Stomach smooth muscle (tissue), 2 donors: ENCODE results near the gene WRAP53.

Source experiments
- H3K27ac ChIP-seq: one replicate; pipeline ENCODE4 v1.7.0; 2013; ENCODE audit warnings: mild to moderate bottlenecking, low read length, inconsistent platforms
- H3K27me3 ChIP-seq, 2 donors: one replicate each; pipeline ENCODE4 v1.7.0; 2013; ENCODE audit warnings: low read length in 2 of 2; ENCODE audit not compliant: insufficient read depth in 2 of 2, control insufficient read depth in 1 of 2
- H3K36me3 ChIP-seq, 2 donors: one replicate each; pipeline ENCODE4 v1.7.0; 2013; ENCODE audit warnings: low read length in 2 of 2; ENCODE audit not compliant: control insufficient read depth in 2 of 2, insufficient read depth in 2 of 2
- H3K4me1 ChIP-seq: one replicate; pipeline ENCODE4 v1.7.0; 2013; ENCODE audit warnings: low read length; ENCODE audit not compliant: control insufficient read depth, insufficient read depth
- H3K4me3 ChIP-seq, 2 donors: one replicate each; pipeline ENCODE4 v1.7.0; 2013; ENCODE audit warnings: low read length in 2 of 2
- H3K9ac ChIP-seq, 2 donors: one replicate each; pipeline ENCODE4 v1.7.0; 2013; ENCODE audit warnings: low read length in 2 of 2, mild to moderate bottlenecking in 1 of 2
- H3K9me3 ChIP-seq, 2 donors: one replicate each; pipeline ENCODE4 v1.7.0; 2013; ENCODE audit warnings: low read length in 2 of 2; ENCODE audit not compliant: control insufficient read depth in 2 of 2
- donor health status: healthy.
- donor health status: Pancreatic carcinoma.

WRAP53 gene

DNA sequence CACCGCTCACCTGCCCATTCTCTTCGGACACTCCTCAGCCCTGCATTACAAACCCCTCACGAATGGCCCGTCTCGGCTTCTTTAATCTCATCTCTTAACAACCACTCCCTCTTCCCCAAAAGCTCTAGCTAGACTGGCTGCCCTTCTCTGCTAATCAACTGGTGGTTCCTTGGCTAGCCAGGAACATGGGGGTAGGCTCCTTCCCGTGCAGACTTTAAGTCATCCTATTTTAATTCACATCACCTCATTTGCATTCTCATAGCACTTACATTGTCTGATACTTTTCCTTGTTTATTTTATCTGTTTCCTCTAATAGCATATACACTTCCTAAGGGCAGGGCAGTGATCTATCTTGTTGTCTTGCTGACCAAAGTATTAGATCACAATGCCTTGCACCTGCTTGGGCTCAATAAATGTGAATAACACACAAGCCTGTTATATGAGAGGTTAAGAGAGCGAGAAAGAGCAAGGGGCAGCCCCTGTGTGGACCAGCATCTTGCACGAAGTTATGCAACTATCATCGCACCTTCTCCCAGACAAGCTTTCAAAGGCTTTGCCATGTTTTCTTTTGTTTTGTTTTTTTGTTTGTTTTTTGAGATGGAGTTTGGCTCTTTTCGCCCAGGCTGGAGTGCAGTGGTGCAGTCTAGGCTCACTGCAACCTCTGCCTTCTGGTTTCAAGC lies 10.7 kb upstream of the WRAP53 start:
- Histone ChIP-seq H3K27me3 (no peaks in the 10 kb centered on the region), H3K4me1 (no peaks in the 10 kb centered on the region), H3K4me3 (no peak overlapping the region), H3K27ac (no peak overlapping the region), H3K36me3 (peaks cover 19 to 20% of the 10 kb centered on the region in 2 donors), H3K9me3 (peaks cover 0 to 6% of the 10 kb centered on the region in 2 donors), H3K9ac (no peak overlapping the region)

DNA sequence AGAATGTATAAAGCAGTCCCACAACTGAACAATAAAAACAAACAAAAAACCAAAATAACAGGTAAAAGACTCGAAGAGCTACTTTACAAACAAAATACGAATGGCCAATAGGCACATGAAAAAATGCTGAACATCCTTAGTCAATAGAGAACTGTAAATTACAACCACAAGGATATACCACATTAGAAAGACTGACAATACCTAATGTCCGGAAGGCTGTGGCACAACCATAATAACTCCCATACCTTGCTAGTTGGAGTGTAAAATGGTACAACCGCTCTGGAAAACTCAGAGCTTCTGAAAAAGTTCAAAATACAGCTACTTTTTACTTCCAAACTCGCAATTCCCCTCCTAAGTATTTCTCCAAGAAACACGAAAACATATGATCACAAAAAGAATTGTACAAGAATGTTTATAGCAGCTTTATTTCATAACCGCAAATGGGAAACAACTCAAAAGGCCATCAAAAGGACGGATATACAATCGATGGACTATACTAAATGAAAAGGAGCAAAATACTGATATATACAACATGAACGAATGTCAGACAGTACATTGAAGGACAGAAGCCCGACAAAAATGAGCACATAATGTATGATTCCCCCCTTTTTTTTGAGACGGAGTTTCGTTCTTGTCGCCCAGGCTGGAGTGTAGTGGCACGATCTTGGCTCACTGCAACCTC lies 3.3 kb upstream of the WRAP53 start:
- H3K4me3 ChIP-seq = peak overlapping the region; percentile 99 to 100
- no peaks in the 10 kb centered on the region for H3K27me3 ChIP-seq
- H3K9ac ChIP-seq = peak overlapping the region; percentile 96 to 99
- H3K27ac ChIP-seq = peak overlapping the region; percentile 98
- H3K36me3 ChIP-seq = no peaks in the 10 kb centered on the region
- peaks cover 19% of the 10 kb centered on the region for H3K4me1 ChIP-seq
- no peaks in the 10 kb centered on the region for H3K9me3 ChIP-seq

DNA sequence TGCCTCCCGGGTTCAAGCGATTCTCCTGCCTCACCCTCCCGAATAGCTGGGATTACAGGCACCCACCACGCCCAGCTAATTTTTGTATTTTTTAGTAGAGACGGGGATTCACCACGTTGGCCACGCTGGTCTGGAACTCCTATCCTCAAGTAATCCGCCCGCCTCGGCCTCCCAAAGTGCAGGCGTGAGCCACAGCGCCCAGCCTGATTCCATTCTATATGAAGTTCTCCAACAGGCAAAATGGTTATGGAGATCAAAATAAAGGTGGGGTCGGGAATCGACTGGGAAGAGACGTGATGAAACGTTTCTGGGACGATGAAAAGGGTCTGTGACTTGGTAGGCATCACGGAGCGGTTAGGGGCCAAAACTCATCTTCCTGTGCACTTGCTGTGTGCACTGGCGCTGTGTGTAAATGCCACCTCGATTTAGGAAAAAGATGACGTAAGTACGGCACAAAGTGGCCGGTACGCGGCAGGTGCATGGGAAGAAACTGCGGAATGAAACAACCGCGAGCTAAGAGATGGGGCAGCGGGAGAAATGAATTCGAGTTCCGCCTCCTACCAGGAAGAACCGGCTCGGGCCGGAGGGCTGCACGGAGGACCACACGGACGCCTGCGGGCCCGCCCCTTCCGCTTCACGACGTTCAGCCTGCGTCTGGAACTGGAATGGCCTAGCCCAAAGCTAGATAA lies 2.6 kb upstream of the WRAP53 start:
- no peaks in the 10 kb centered on the region for H3K27me3 ChIP-seq
- no peaks in the 10 kb centered on the region for H3K9me3 ChIP-seq
- H3K36me3 ChIP-seq = no peaks in the 10 kb centered on the region
- peak overlapping the region; percentile 98 for H3K27ac ChIP-seq
- peak overlapping the region; percentile 96 to 99 for H3K9ac ChIP-seq
- H3K4me1 ChIP-seq = peaks cover 19% of the 10 kb centered on the region
- peak overlapping the region; percentile 99 to 100 for H3K4me3 ChIP-seq

DNA sequence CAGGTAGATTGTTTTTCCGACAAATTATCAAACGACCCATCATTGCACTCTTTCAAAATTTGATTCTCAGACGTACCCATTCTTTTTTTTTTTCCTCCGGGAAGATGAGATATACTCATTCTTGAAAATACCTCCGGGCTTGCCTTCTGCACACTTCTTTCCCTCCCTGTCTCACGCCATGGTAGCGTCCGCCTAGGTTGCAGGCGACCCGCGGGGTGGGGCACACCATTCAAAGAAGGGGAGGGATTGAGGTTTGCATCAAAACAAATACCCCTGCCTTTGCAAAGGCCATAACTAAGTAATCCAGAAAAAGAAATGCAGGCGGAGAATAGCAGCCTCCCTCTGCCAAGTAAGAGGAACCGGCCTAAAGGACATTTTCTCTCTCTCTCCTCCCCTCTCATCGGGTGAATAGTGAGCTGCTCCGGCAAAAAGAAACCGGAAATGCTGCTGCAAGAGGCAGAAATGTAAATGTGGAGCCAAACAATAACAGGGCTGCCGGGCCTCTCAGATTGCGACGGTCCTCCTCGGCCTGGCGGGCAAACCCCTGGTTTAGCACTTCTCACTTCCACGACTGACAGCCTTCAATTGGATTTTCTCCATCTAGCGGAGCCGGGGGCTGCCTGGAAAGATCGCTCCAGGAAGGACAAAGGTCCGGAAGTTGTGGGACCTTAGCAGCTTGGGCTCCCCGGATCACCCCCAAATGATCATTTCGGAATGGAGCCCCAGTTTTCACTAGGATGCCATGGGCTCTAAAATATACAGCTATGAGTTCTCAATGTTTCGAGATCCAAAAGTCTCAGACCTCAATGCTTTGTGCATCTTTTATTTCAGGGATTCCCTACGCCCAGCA lies 1.8 kb upstream of the WRAP53 start:
- H3K9me3 ChIP-seq = no peaks in the 10 kb centered on the region
- H3K4me1 ChIP-seq = peaks cover 19% of the 10 kb centered on the region
- H3K27me3 ChIP-seq = no peaks in the 10 kb centered on the region
- peak overlapping the region; percentile 99 to 100 for H3K4me3 ChIP-seq
- H3K27ac ChIP-seq = peak overlapping the region; percentile 98
- H3K36me3 ChIP-seq = no peaks in the 10 kb centered on the region
- peak overlapping the region; percentile 96 to 99 for H3K9ac ChIP-seq

DNA sequence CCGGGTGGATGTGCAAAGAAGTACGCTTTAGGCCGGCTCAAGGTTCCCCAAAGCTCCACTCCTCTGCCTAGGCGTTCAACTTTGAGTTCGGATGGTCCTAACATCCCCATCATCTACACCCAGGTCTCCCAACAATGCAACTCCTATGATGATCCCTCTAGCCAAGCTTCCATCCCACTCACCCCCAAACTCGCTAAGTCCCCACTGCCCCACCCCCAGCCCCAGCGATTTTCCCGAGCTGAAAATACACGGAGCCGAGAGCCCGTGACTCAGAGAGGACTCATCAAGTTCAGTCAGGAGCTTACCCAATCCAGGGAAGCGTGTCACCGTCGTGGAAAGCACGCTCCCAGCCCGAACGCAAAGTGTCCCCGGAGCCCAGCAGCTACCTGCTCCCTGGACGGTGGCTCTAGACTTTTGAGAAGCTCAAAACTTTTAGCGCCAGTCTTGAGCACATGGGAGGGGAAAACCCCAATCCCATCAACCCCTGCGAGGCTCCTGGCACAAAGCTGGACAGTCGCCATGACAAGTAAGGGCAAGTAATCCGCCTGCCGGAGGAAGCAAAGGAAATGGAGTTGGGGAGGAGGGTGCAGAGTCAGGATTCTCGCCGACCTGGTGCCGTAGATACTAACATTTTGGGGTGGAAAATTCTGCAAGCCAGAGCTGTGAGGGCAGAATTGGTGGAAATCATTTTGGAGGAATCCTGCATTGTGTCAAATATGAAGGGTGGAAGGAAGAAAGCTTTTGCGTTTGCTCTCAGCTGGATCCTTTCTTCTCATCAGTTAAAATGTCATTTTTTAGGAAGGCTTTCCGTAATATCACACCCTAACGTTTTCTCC lies 987 bp upstream of the WRAP53 start, which contains the start of gene TP53:
Gene TP53 (minus strand): TSS at position 419 of the 836 bp plus-strand sequence. CDS start 10,896 bp downstream, outside the sequence.
- H3K4me1 ChIP-seq = peaks cover 19% of the 10 kb centered on the region
- H3K4me3 ChIP-seq = peak within 1 kb of the TSS; percentile 99 to 100
- no peaks in the 10 kb centered on the region for H3K9me3 ChIP-seq

DNA sequence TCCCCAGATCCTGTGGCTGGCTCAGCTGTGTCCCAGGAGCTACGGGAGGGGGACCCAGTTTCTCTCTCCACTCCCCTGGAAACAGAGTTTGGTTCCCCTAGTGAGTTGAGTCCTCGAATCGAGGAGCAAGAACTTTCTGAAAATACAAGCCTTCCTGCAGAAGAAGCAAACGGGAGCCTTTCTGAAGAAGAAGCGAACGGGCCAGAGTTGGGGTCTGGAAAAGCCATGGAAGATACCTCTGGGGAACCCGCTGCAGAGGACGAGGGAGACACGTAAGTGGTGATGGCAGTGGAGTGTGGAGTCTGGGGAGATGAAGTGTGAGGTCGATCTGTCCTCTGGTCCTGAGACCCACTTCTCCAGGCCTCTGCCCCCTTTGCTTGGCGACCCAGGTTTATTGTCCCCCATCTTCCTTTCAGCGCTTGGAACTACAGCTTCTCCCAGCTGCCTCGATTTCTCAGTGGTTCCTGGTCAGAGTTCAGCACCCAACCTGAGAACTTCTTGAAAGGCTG lies 585 bp downstream of the WRAP53 start:
- Histone ChIP-seq H3K4me3 (peak overlapping the region; percentile 93 to 99), H3K27me3 (no peaks in the 10 kb centered on the region), H3K9me3 (no peaks in the 10 kb centered on the region), H3K36me3 (no peaks in the 10 kb centered on the region), H3K27ac (peak overlapping the region; percentile 98), H3K9ac (peak overlapping the region; percentile 91 to 94), H3K4me1 (peaks cover 19% of the 10 kb centered on the region)

More for the DNA sequence above, 987 bp upstream of the WRAP53 start, which contains the start of gene TP53:
- peak within 1 kb of the TSS; percentile 96 to 99 for H3K9ac ChIP-seq
- no peaks in the 10 kb centered on the region for H3K36me3 ChIP-seq
- no peaks in the 10 kb centered on the region for H3K27me3 ChIP-seq
- peak within 1 kb of the TSS; percentile 98 for H3K27ac ChIP-seq

DNA sequence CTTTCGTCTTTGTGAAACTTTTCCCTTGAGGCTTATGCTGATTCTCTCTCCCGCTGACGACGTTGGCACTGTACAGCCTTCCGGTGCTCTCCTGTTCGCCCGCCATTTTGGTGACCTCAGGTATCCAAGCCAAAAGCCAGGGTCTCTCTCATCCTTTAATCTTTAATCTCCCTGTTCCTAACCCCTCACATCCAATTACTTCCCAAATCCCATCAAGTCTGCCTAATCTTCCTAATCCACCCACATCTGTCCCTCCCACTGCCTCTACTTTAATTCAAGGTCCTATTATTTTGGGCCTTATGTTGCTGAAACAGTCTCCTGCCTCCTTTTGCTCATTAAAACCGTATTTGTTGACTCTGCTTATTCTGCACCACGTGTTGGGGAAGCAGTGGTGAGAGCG lies 7.3 kb downstream of the WRAP53 start:
- Histone ChIP-seq H3K27ac (no peak overlapping the region), H3K36me3 (peaks cover 7 to 9% of the 10 kb centered on the region in 2 donors), H3K27me3 (no peaks in the 10 kb centered on the region), H3K9me3 (no peaks in the 10 kb centered on the region), H3K4me3 (no peak overlapping the region), H3K9ac (no peak overlapping the region), H3K4me1 (no peaks in the 10 kb centered on the region)

DNA sequence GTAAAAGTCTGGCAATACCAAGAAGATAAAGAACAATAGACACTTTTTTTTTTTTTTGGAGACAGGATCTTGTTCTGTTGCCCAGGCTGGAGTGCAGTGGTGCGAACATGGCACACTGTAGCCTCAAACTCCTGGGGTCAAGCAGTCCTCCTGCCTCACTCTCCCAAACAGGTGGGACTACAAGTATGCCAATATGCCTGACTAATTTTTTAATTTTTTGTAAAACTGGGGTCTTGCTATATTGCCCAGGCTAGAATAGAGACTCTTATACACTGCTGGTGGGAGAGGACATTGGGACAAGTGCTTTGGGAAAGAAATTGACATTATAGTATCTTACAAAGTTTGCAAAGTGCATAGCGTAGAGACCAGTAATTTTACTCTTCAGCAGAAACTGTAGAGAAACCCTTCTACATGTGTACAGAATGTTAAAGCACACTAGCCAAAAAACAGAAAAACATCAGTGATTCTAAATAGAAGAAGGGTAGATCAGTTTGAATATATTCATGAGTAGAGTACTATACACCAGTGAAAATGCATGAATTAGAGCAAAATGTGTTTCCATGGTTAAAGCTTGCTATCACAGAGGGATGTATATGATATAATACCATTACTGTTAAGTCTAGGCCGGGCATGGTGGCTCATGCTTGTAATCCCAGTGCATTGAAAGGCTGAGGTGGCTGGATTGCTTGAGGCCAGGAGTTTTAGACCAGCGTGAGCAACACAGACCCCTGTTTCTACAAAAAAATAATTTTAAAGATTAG lies 9.7 kb downstream of the WRAP53 start:
- H3K9me3 ChIP-seq = no peaks in the 10 kb centered on the region
- no peak overlapping the region for H3K4me3 ChIP-seq
- H3K36me3 ChIP-seq = peaks cover 13 to 26% of the 10 kb centered on the region in 2 donors
- H3K9ac ChIP-seq = no peak overlapping the region
- no peaks in the 10 kb centered on the region for H3K4me1 ChIP-seq
- no peak overlapping the region for H3K27ac ChIP-seq
- H3K27me3 ChIP-seq = peaks cover 4 to 10% of the 10 kb centered on the region in 2 donors

DNA sequence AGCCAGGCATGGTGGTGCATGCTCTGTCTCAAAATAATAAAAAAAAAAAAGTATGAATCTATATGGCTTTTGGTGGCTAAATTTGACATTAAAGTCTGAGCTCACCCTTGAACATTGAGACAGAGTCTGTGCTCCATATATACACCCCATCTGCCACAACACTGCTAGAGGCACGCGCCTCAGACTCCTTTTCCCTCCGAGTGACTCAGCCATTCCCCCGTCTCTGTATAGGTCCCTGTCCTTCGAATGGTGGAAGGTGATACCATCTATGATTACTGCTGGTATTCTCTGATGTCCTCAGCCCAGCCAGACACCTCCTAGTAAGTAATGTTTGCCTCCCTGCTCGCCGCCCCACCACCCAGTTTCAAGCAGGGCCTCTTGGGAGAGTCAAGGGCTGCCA lies 12.2 kb downstream of the WRAP53 start:
- Histone ChIP-seq H3K4me1 (peaks cover 14% of the 10 kb centered on the region), H3K27me3 (peaks cover 27 to 29% of the 10 kb centered on the region in 2 donors), H3K36me3 (peaks cover 10 to 23% of the 10 kb centered on the region in 2 donors), H3K9ac (no peak overlapping the region), H3K9me3 (no peaks in the 10 kb centered on the region), H3K27ac (no peak overlapping the region), H3K4me3 (no peak overlapping the region)
